HCT116 (cell line): Measurements from ENCODE around the gene RILPL1. TPM values are rescaled to one million over a fixed set of nuclear protein-coding genes. Genes with fewer than 3 reads are reported as not detected.

ENCODE experiments used
- ATAC-seq: fragments of 200-7000 bp; cut with Tn5 transposase; 2 replicates; pipeline ENCODE4 v1.9.1; 2020; ENCODE audit warnings: mild to moderate bottlenecking, moderate library complexity
- BruUV-seq: library from RNA; stranded (reverse); fragments of 400-500 nt; replicated peaks from 2 replicates; lab custom pipeline; 2021; lab: Mats Ljungman, UMichigan
- CTCF ChIA-PET: fragments of 300-600 bp; sonication (Branson Sonifier 250); formaldehyde crosslinking; loops from one replicate; lab custom pipeline; 2021; ENCODE audit warnings: antibody characterized with exemption; lab: Charles Lee
- POLR2A ChIA-PET: fragments of 300-600, 350-600 bp; sonication (Branson Sonifier 250); formaldehyde crosslinking; loops from one replicate; lab custom pipeline; 2021; ENCODE audit warnings: antibody characterized with exemption; lab: Charles Lee
- RAD21 ChIA-PET, 2 experiments: fragments of 300-600 bp; sonication (Branson Sonifier 250); formaldehyde crosslinking; loops; one replicate each; lab custom pipeline; 2023; ENCODE audit warnings: low total read pairs in 2 of 2; ENCODE audit not compliant: uncharacterized antibody in 2 of 2, unreplicated experiment in 2 of 2, low non-redundant PET in 1 of 2; lab: Charles Lee
- DNase-seq: peaks from one replicate; pipeline ENCODE4 v3.0.0-alpha.2; 2010; ENCODE audit warnings: low read depth, low spot score
- H2AFZ ChIP-seq: fragments of 200-600 bp; shearing (Covaris generic), sonication (generic); 2 replicates; pipeline ENCODE4 v1.6.1; 2017; ENCODE audit warnings: low read depth, mixed run types, mixed read lengths, antibody characterized with exemption, low read length; ENCODE audit not compliant: poor library complexity, severe bottlenecking
- H3K27ac ChIP-seq: 2 replicates; pipeline ENCODE4 v1.5.1; 2012; ENCODE audit warnings: low read depth, low read length
- H3K27me3 ChIP-seq: fragments of 200-600 bp; sonication (generic); 2 replicates; pipeline ENCODE4 v1.6.1; 2016; ENCODE audit warnings: mixed run types, low read length, mixed read lengths; ENCODE audit not compliant: insufficient read depth
- H3K36me3 ChIP-seq, 2 experiments: fragments of 200-500 bp in 1 of 2; fragments of 200-600 bp in 1 of 2; sonication (Bioruptor generic) in 1 of 2; sonication (generic) in 1 of 2; 2 replicates each; pipeline versions ENCODE4 v1.5.1 to v1.6.1; 2014 to 2016; ENCODE audit warnings: low read length in 2 of 2, inconsistent platforms in 1 of 2, mixed read lengths in 1 of 2, mixed run types in 1 of 2; ENCODE audit not compliant: insufficient read depth in 2 of 2, control insufficient read depth in 1 of 2
- H3K4me1 ChIP-seq, 2 experiments: fragments of 200-600 bp in 1 of 2; sonication (generic) in 1 of 2; 2 replicates each; pipeline versions ENCODE4 v1.5.1 to v1.6.1; 2012 to 2017; ENCODE audit warnings: low read length in 2 of 2, inconsistent platforms in 1 of 2, mild to moderate bottlenecking in 1 of 2, mixed read lengths in 1 of 2, mixed run types in 1 of 2, moderate library complexity in 1 of 2; ENCODE audit not compliant: insufficient read depth in 2 of 2, control insufficient read depth in 1 of 2
- H3K4me2 ChIP-seq: fragments of 200-600 bp; sonication (generic); 2 replicates; pipeline ENCODE4 v1.6.1; 2017; ENCODE audit warnings: mixed run types, low read length, mixed read lengths
- H3K4me3 ChIP-seq, 2 experiments: fragments of 200-600 bp in 1 of 2; sonication (generic) in 1 of 2; replicated peaks in 1 of 2; 2 replicates each; pipeline ENCODE4 v1.5.1; 2011 to 2016; ENCODE audit warnings: low read length in 2 of 2, control low read depth in 1 of 2, low read depth in 1 of 2, mild to moderate bottlenecking in 1 of 2, mixed read lengths in 1 of 2, mixed run types in 1 of 2
- H3K79me2 ChIP-seq: fragments of 200-600 bp; sonication (generic); 2 replicates; pipeline ENCODE4 v1.6.1; 2017; ENCODE audit warnings: mild to moderate bottlenecking, mixed run types, low read length, moderate library complexity, mixed read lengths; ENCODE audit not compliant: insufficient read depth
- H3K9ac ChIP-seq: fragments of 200-600 bp; sonication (generic); 2 replicates; pipeline ENCODE4 v1.6.1; 2016; ENCODE audit warnings: low read length, mixed read lengths
- H3K9me2 ChIP-seq: fragments of 200-600 bp; sonication (generic), shearing (Covaris generic); 2 replicates; pipeline ENCODE4 v1.6.1; 2017; ENCODE audit warnings: mixed run types, mild to moderate bottlenecking, moderate library complexity; ENCODE audit not compliant: insufficient read depth
- H3K9me3 ChIP-seq, 2 experiments: fragments of 200-500 bp in 1 of 2; fragments of 200-600 bp in 1 of 2; sonication (Bioruptor generic) in 1 of 2; sonication (generic) in 1 of 2; 2 replicates each; pipeline ENCODE4 v1.6.1; 2014 to 2017; ENCODE audit warnings: low read length in 2 of 2, mixed read lengths in 2 of 2, inconsistent platforms in 1 of 2, low read depth in 1 of 2, mild to moderate bottlenecking in 1 of 2, mixed run types in 1 of 2, moderate library complexity in 1 of 2; ENCODE audit not compliant: control insufficient read depth in 1 of 2, insufficient read depth in 1 of 2
- H4K20me1 ChIP-seq: fragments of 200-600 bp; sonication (generic), shearing (Covaris generic); 2 replicates; pipeline ENCODE4 v1.6.1; 2017; ENCODE audit warnings: mixed run types, mild to moderate bottlenecking, moderate library complexity; ENCODE audit not compliant: insufficient read depth
- ATF3 ChIP-seq: IDR thresholded peaks from 2 replicates; pipeline ENCODE4 v1.6.1; 2012
- CBX3 ChIP-seq: IDR thresholded peaks from 2 replicates; pipeline ENCODE4 v1.6.1; 2012; ENCODE audit warnings: low read depth
- CEBPB ChIP-seq: IDR thresholded peaks from 2 replicates; pipeline ENCODE4 v1.6.1; 2012; ENCODE audit warnings: low read depth
- CTCF ChIP-seq, 3 experiments: fragments of 200-600 bp in 1 of 3; sonication (generic) in 1 of 3; IDR thresholded peaks in 2 of 3; conservative IDR thresholded peaks in 1 of 3; 2 replicates each; pipeline ENCODE4 v1.5.1; 2012 to 2017; ENCODE audit warnings: low read depth in 2 of 3, low read length in 2 of 3, antibody characterized with exemption in 1 of 3, borderline replicate concordance in 1 of 3, control low read depth in 1 of 3, mild to moderate bottlenecking in 1 of 3, mixed read lengths in 1 of 3, mixed run types in 1 of 3, moderate library complexity in 1 of 3; ENCODE audit not compliant: insufficient read depth in 1 of 3
- EGR1 ChIP-seq: IDR thresholded peaks from 2 replicates; pipeline ENCODE4 v1.6.1; 2012; ENCODE audit warnings: low read depth
- ELF1 ChIP-seq: IDR thresholded peaks from 2 replicates; pipeline ENCODE4 v1.6.1; 2012; ENCODE audit warnings: low read depth, borderline replicate concordance
- EZH2phosphoT487 ChIP-seq: fragments of 200-600 bp; IDR thresholded peaks from 2 replicates; pipeline ENCODE4 v1.6.1; 2018; ENCODE audit warnings: antibody characterized with exemption, borderline replicate concordance
- FOSL1 ChIP-seq: IDR thresholded peaks from 2 replicates; pipeline ENCODE4 v1.6.1; 2012; ENCODE audit warnings: low read depth
- JUND ChIP-seq: IDR thresholded peaks from 2 replicates; pipeline ENCODE4 v1.6.1; 2012
- POLR2A ChIP-seq: IDR thresholded peaks from 2 replicates; pipeline ENCODE4 v1.7.0; 2011; ENCODE audit warnings: borderline replicate concordance; ENCODE audit not compliant: insufficient read depth, insufficient read length; ENCODE audit errors: extremely low read depth
- POLR2AphosphoS5 ChIP-seq: IDR thresholded peaks from 2 replicates; pipeline ENCODE4 v1.6.1; 2011; ENCODE audit warnings: mild to moderate bottlenecking, low read depth, low read length, moderate library complexity
- REST ChIP-seq: IDR thresholded peaks from 2 replicates; pipeline ENCODE4 v1.6.1; 2012; ENCODE audit warnings: low read depth
- SIN3A ChIP-seq: IDR thresholded peaks from 2 replicates; pipeline ENCODE4 v1.6.1; 2012; ENCODE audit warnings: low read depth
- SP1 ChIP-seq: IDR thresholded peaks from 2 replicates; pipeline ENCODE4 v1.6.1; 2012; ENCODE audit warnings: low read depth
- SRF ChIP-seq: IDR thresholded peaks from 2 replicates; pipeline ENCODE4 v1.6.1; 2012; ENCODE audit warnings: low read depth
- TCF7L2 ChIP-seq: IDR thresholded peaks from 2 replicates; pipeline ENCODE4 v1.7.0; 2011; ENCODE audit warnings: borderline replicate concordance, inconsistent platforms; ENCODE audit not compliant: insufficient read depth, insufficient read length; ENCODE audit errors: extremely low read depth
- ZNF274 ChIP-seq: fragments of 200-500 bp; sonication (Bioruptor generic); IDR thresholded peaks from 2 replicates; pipeline ENCODE4 v1.6.1; 2014; ENCODE audit warnings: mild to moderate bottlenecking, low read depth, low read length, inconsistent platforms
- intact Hi-C: fragments of 100-400 bp; cut with micrococcal nuclease; formaldehyde crosslinking; loops from 2 replicates; pipeline ENCODE4 v1.10.0; 2022
- total RNA-seq: library from RNA; stranded (reverse); gene quantifications from one replicate; pipeline ENCODE4 v1.2.1, GENCODE V29; 2021; ENCODE audit not compliant: unreplicated experiment

The RILPL1 gene
- total RNA-seq, 1 experiment from 2014 or later: 11.8 TPM

- Histone ChIP-seq H3K79me2 (peaks cover 5% of the 10 kb centered on the region; the same call in 1 of the 2 replicates), H3K27ac (no peak overlapping the region), H2AFZ (no peak overlapping the region), H4K20me1 (no peaks in the 10 kb centered on the region), H3K4me3 (no peak overlapping the region), H3K9ac (no peak overlapping the region), H3K9me2 (no peaks in the 10 kb centered on the region), H3K36me3 (peaks cover 0 to 6% of the 10 kb centered on the region in 2 experiments; a peak in 3 of 4 replicates), H3K4me2 (no peak overlapping the region), H3K4me1 (no peaks in the 10 kb centered on the region), H3K27me3 (no peaks in the 10 kb centered on the region), H3K9me3 (no peaks in the 10 kb centered on the region)
- no TSS peak for BruUV-seq
- ATAC-seq (no peak), DNase-seq (no peak)
- no peak for TF ChIP-seq POLR2AphosphoS5
- TF ChIP-seq ZNF274: no peak
- no peak for TF ChIP-seq REST
- no peak for TF ChIP-seq ELF1
- no peak for TF ChIP-seq SP1
- POLR2A ChIA-PET: no interaction called here
- CTCF ChIA-PET: no interaction called here
- RAD21 ChIA-PET: no interaction called here
- intact Hi-C loops: no loop called here
These were observed 6.9 kb downstream of the RILPL1 start for GRCh38 chr12:123526542-123527080.

- Histone ChIP-seq H3K9me3 (no peaks in the 10 kb centered on the region), H3K27ac (no peak overlapping the region), H3K4me1 (no peaks in the 10 kb centered on the region), H3K9ac (no peak overlapping the region), H3K4me3 (no peak overlapping the region), H3K36me3 (peaks cover 4 to 14% of the 10 kb centered on the region in 2 experiments; a peak in 3 of 4 replicates), H2AFZ (no peak overlapping the region), H4K20me1 (no peaks in the 10 kb centered on the region), H3K27me3 (no peaks in the 10 kb centered on the region), H3K9me2 (no peaks in the 10 kb centered on the region), H3K4me2 (no peak overlapping the region), H3K79me2 (peaks cover 5% of the 10 kb centered on the region; the same call in 1 of the 2 replicates)
- DNase-seq: no peak
- ChIA-PET RAD21 (no interaction called here), CTCF (no interaction called here), POLR2A (no interaction called here)
- ATAC-seq: no peak
- BruUV-seq: no TSS peak
- intact Hi-C loops: no loop called here
- TF ChIP-seq POLR2AphosphoS5 (no peak), FOSL1 (no peak), ELF1 (no peak), CTCF (IDR thresholded peaks at IDR 0.05 in 2 of 3, conservative IDR thresholded peaks at IDR 0.05 in 1 of 3; ENCODE audit: borderline replicate concordance in 1 of 3, insufficient read depth in 1 of 3, low read depth in 2 of 3, low read length in 2 of 3) (no peak), POLR2A (no peak), SIN3A (no peak), TCF7L2 (no peak), SRF (no peak), CBX3 (no peak), CEBPB (no peak), EGR1 (no peak), JUND (no peak), EZH2phosphoT487 (no peak), ATF3 (no peak)
These were observed 9.1 kb downstream of the RILPL1 start for GRCh38 chr12:123524378-123524777.
